Stimulated activated memory B cell treated with anti-CD40 and anti-IgM and Interleukin-4, amounts not matched to agents 10 μg/mL and 1 μg/mL and 100 μg/mL, for 72 hours (primary cell): ENCODE results near the gene EVI5L.

Experiments
- ATAC-seq: fragments of 150-1000 bp; cut with Tn5 transposase; 2 replicates; pipeline ENCODE4 v1.10.0; 2021
- H3K27ac Mint-ChIP-seq: one replicate; pipeline ENCODE4 v1.8.0; 2022; ENCODE audit warnings: mild to moderate bottlenecking, mixed read lengths
- H3K27me3 Mint-ChIP-seq: one replicate; pipeline ENCODE4 v1.8.0; 2022; ENCODE audit warnings: mixed read lengths
- H3K36me3 Mint-ChIP-seq: one replicate; pipeline ENCODE4 v1.8.0; 2022; ENCODE audit warnings: mixed read lengths
- H3K4me1 Mint-ChIP-seq: one replicate; pipeline ENCODE4 v1.8.0; 2022; ENCODE audit warnings: mixed read lengths
- H3K4me3 Mint-ChIP-seq: one replicate; pipeline ENCODE4 v1.8.0; 2022; ENCODE audit warnings: mild to moderate bottlenecking, moderate library complexity, mixed read lengths
- H3K9me3 Mint-ChIP-seq: one replicate; pipeline ENCODE4 v1.8.0; 2022; ENCODE audit warnings: mixed read lengths

Gene EVI5L

GRCh38 chr19:7831452-7831851 is 1.4 kb downstream of the EVI5L start:
- no peak for ATAC-seq
- H3K4me3 Mint-ChIP-seq = peak overlapping the region; percentile 79
- H3K27ac Mint-ChIP-seq = peak overlapping the region; percentile 74
- no peaks in the 10 kb centered on the region for H3K36me3 Mint-ChIP-seq
- no peaks in the 10 kb centered on the region for H3K27me3 Mint-ChIP-seq
- H3K4me1 Mint-ChIP-seq = peaks cover 31% of the 10 kb centered on the region
- no peaks in the 10 kb centered on the region for H3K9me3 Mint-ChIP-seq

- ATAC-seq = no peak
- no peak overlapping the region for H3K4me3 Mint-ChIP-seq
- H3K9me3 Mint-ChIP-seq = no peaks in the 10 kb centered on the region
- peaks cover 31% of the 10 kb centered on the region for H3K4me1 Mint-ChIP-seq
- H3K27ac Mint-ChIP-seq = peak overlapping the region; percentile 74
- no peaks in the 10 kb centered on the region for H3K27me3 Mint-ChIP-seq
- H3K36me3 Mint-ChIP-seq = no peaks in the 10 kb centered on the region
Observed at GRCh38 chr19:7832009-7832408, 2.0 kb downstream of the EVI5L start.

- H3K27ac Mint-ChIP-seq = no peak overlapping the region
Observed at GRCh38 chr19:7832781-7833180, 2.8 kb downstream of the EVI5L start.

GRCh38 chr19:7833225-7834099 is 3.4 kb downstream of the EVI5L start:
- H3K27ac Mint-ChIP-seq = no peak overlapping the region
- no peaks in the 10 kb centered on the region for H3K9me3 Mint-ChIP-seq
- no peak overlapping the region for H3K4me3 Mint-ChIP-seq
- ATAC-seq = no peak
- H3K36me3 Mint-ChIP-seq = no peaks in the 10 kb centered on the region
- H3K27me3 Mint-ChIP-seq = no peaks in the 10 kb centered on the region
- H3K4me1 Mint-ChIP-seq = peaks cover 31% of the 10 kb centered on the region

More at GRCh38 chr19:7832781-7833180, 2.8 kb downstream of the EVI5L start:
- Mint-ChIP-seq H3K4me1 (peaks cover 31% of the 10 kb centered on the region), H3K27me3 (no peaks in the 10 kb centered on the region), H3K9me3 (no peaks in the 10 kb centered on the region), H3K36me3 (no peaks in the 10 kb centered on the region), H3K4me3 (no peak overlapping the region)
- no peak for ATAC-seq

GRCh38 chr19:7839476-7839875 is 9.5 kb downstream of the EVI5L start:
- no peaks in the 10 kb centered on the region for H3K36me3 Mint-ChIP-seq
- H3K4me1 Mint-ChIP-seq = no peaks in the 10 kb centered on the region
- H3K27me3 Mint-ChIP-seq = no peaks in the 10 kb centered on the region
- no peaks in the 10 kb centered on the region for H3K9me3 Mint-ChIP-seq
- no peak overlapping the region for H3K27ac Mint-ChIP-seq
- no peak overlapping the region for H3K4me3 Mint-ChIP-seq
- no peak for ATAC-seq

GRCh38 chr19:7840629-7841028 is 10.6 kb downstream of the EVI5L start:
- Mint-ChIP-seq H3K4me3 (no peak overlapping the region), H3K4me1 (no peaks in the 10 kb centered on the region), H3K9me3 (no peaks in the 10 kb centered on the region), H3K27me3 (no peaks in the 10 kb centered on the region), H3K36me3 (no peaks in the 10 kb centered on the region), H3K27ac (no peak overlapping the region)
- no peak for ATAC-seq

- Mint-ChIP-seq H3K36me3 (no peaks in the 10 kb centered on the region), H3K9me3 (no peaks in the 10 kb centered on the region), H3K4me3 (no peak overlapping the region), H3K4me1 (no peaks in the 10 kb centered on the region), H3K27ac (no peak overlapping the region), H3K27me3 (no peaks in the 10 kb centered on the region)
- no peak for ATAC-seq
Observed at GRCh38 chr19:7841751-7842660, 12.0 kb downstream of the EVI5L start.

GRCh38 chr19:7842661-7843294 is 12.8 kb downstream of the EVI5L start:
- Mint-ChIP-seq H3K4me3 (no peak overlapping the region), H3K27me3 (no peaks in the 10 kb centered on the region), H3K9me3 (no peaks in the 10 kb centered on the region), H3K4me1 (no peaks in the 10 kb centered on the region), H3K27ac (no peak overlapping the region), H3K36me3 (no peaks in the 10 kb centered on the region)
- ATAC-seq = no peak

GRCh38 chr19:7843521-7843920 is 13.5 kb downstream of the EVI5L start:
- Mint-ChIP-seq H3K27me3 (no peaks in the 10 kb centered on the region), H3K4me3 (no peak overlapping the region), H3K27ac (no peak overlapping the region), H3K4me1 (no peaks in the 10 kb centered on the region), H3K9me3 (no peaks in the 10 kb centered on the region), H3K36me3 (no peaks in the 10 kb centered on the region)
- no peak for ATAC-seq

- no peak overlapping the region for H3K4me3 Mint-ChIP-seq
- H3K36me3 Mint-ChIP-seq = no peaks in the 10 kb centered on the region
- no peaks in the 10 kb centered on the region for H3K4me1 Mint-ChIP-seq
- H3K27me3 Mint-ChIP-seq = no peaks in the 10 kb centered on the region
- no peak for ATAC-seq
- no peaks in the 10 kb centered on the region for H3K9me3 Mint-ChIP-seq
- no peak overlapping the region for H3K27ac Mint-ChIP-seq
Observed at GRCh38 chr19:7844405-7844804, 14.4 kb downstream of the EVI5L start.

- H3K36me3 Mint-ChIP-seq = no peaks in the 10 kb centered on the region
- H3K27me3 Mint-ChIP-seq = no peaks in the 10 kb centered on the region
- H3K9me3 Mint-ChIP-seq = no peaks in the 10 kb centered on the region
- no peak for ATAC-seq
- no peak overlapping the region for H3K27ac Mint-ChIP-seq
- no peak overlapping the region for H3K4me3 Mint-ChIP-seq
- H3K4me1 Mint-ChIP-seq = no peaks in the 10 kb centered on the region
Observed at GRCh38 chr19:7844951-7845350, 14.9 kb downstream of the EVI5L start.

GRCh38 chr19:7845390-7846154 is 15.6 kb downstream of the EVI5L start:
- no peak for ATAC-seq
- Mint-ChIP-seq H3K36me3 (no peaks in the 10 kb centered on the region), H3K27ac (no peak overlapping the region), H3K4me3 (no peak overlapping the region), H3K9me3 (no peaks in the 10 kb centered on the region), H3K4me1 (no peaks in the 10 kb centered on the region), H3K27me3 (no peaks in the 10 kb centered on the region)

- no peaks in the 10 kb centered on the region for H3K27me3 Mint-ChIP-seq
- no peaks in the 10 kb centered on the region for H3K4me1 Mint-ChIP-seq
- H3K4me3 Mint-ChIP-seq = no peak overlapping the region
- no peak for ATAC-seq
- H3K27ac Mint-ChIP-seq = no peak overlapping the region
- H3K36me3 Mint-ChIP-seq = no peaks in the 10 kb centered on the region
- H3K9me3 Mint-ChIP-seq = no peaks in the 10 kb centered on the region
Observed at GRCh38 chr19:7846155-7846646, 16.2 kb downstream of the EVI5L start.

GRCh38 chr19:7847664-7848063 is 17.6 kb downstream of the EVI5L start:
- H3K27ac Mint-ChIP-seq = no peak overlapping the region

More at GRCh38 chr19:7847664-7848063, 17.6 kb downstream of the EVI5L start:
- Mint-ChIP-seq H3K27me3 (peaks cover 6% of the 10 kb centered on the region), H3K36me3 (no peaks in the 10 kb centered on the region), H3K9me3 (no peaks in the 10 kb centered on the region), H3K4me1 (peaks cover 3% of the 10 kb centered on the region), H3K4me3 (no peak overlapping the region)
- ATAC-seq = no peak
